Adrenal gland (tissue), 12 donors: Measurements from ENCODE around the gene MPL. TPM values are rescaled to one million over a fixed set of nuclear protein-coding genes. Genes with fewer than 3 reads are reported as not detected.

Experiments used
- DNase-seq, 7 donors: peaks; one replicate each; pipeline ENCODE4 v3.0.0-alpha.2; 2019 to 2020
- H3K27ac ChIP-seq, 5 donors: fragments of 200-600 bp; sonication (generic) in 4 of 5; 1 replicate in 3 of 5; 2 replicates in 2 of 5; pipeline versions ENCODE4 v1.5.1 to v1.8.0; 2016 to 2020; ENCODE audit warnings: mild to moderate bottlenecking in 1 of 5
- H3K27me3 ChIP-seq: fragments of 200-600 bp; 2 replicates; pipeline ENCODE4 v1.8.0; 2021
- H3K36me3 ChIP-seq, 2 donors: fragments of 200-600 bp; replicated peaks in 1 of 2; 1 replicate in 1 of 2; 2 replicates in 1 of 2; pipeline versions ENCODE4 v1.5.1 to v1.8.0; 2018 to 2022
- H3K4me1 ChIP-seq, 2 donors: fragments of 200-600 bp; replicated peaks in 1 of 2; 1 replicate in 1 of 2; 2 replicates in 1 of 2; pipeline versions ENCODE4 v1.5.1 to v1.8.0; 2018 to 2021
- H3K4me3 ChIP-seq, 4 donors: fragments of 200-600 bp; sonication (generic) in 3 of 4; one replicate each; pipeline ENCODE4 v1.5.1; 2016 to 2018
- H3K9me3 ChIP-seq, 3 donors: fragments of 200-600 bp; sonication (generic) in 1 of 3; replicated peaks in 1 of 3; 1 replicate in 2 of 3; 2 replicates in 1 of 3; pipeline versions ENCODE4 v1.5.1 to v1.8.0; 2016 to 2021
- CTCF ChIP-seq, 6 experiments: fragments of 450-650 bp in 4 of 6; fragments of 200-600 bp in 2 of 6; sonication (generic) in 1 of 6; IDR thresholded peaks; 1 replicate in 5 of 6; 2 replicates in 1 of 6; pipeline versions ENCODE4 v1.5.1 to v1.8.0; 2016 to 2021; ENCODE audit warnings: antibody characterized with exemption in 6 of 6, mild to moderate bottlenecking in 2 of 6, moderate library complexity in 1 of 6
- POLR2A ChIP-seq, 2 donors: fragments of 450-650 bp; IDR thresholded peaks; one replicate each; pipeline ENCODE4 v1.6.1; 2017; ENCODE audit warnings: antibody characterized with exemption in 2 of 2, mild to moderate bottlenecking in 2 of 2, moderate library complexity in 1 of 2
- WGBS, 4 donors: extraction: QIAGEN DNeasy Blood & Tissue Kit in 2 of 4; methylation state at CpG; one replicate each; pipeline versions ENCODE4 v1.1.5 to v1.1.7; 2013 to 2017; 5-methylcytosine and 5-hydroxymethylcytosine counted together
- intact Hi-C, 2 donors: fragments of 100-400 bp; cut with DNase I; formaldehyde crosslinking; loops; one replicate each; pipeline versions ENCODE4 v1.14.1 to v1.15.0; 2022 to 2023
- polyA plus RNA-seq, 3 donors: library from polyadenylated mRNA; stranded (reverse); fragments of 200-250 nt in 2 of 3; fragments of 350-450 nt in 1 of 3; fragmentation: Illumina TruSeq in 1 of 3; extraction: RNeasy Lipid Tissue Mini Kit (QIAGEN cat#74804) in 1 of 3; gene quantifications; one replicate each; pipeline ENCODE4 v1.2.3, GENCODE V29; 2013 to 2014
- total RNA-seq, 9 donors: library from RNA; depleted of rRNA in 4 of 9; stranded (reverse); fragments of >200 nt in 4 of 9; fragments of 120-200 nt in 1 of 9; fragmentation: NEBNext Ultra II Directional in 1 of 9; extraction: Animal tissue kit (Norgen Biotek cat#: 25700) in 1 of 9; gene quantifications; one replicate each; pipeline versions ENCODE4 v1.1.0 to v1.2.4, GENCODE V29; 2013 to 2023
- donor health status: healthy with polysubstance abuse.
- donor health status: Bipolar disorder and iron deficiency.
- donor health status: DM: yes; HTN: yes; CAD: no.
- donor health status: DM: no; HTN: no; CAD: no.
- donor health status: DM: no; HTN: no; CAD: no.
- donor health status: DM: yes; HTN: yes; CAD: no.

Gene MPL
- total and polyA plus RNA-seq, 12 donors, result 0.11 to 0.61 (median 0.31) TPM; not detected in 6

GRCh38 chr1:43339584-43340232 lies 2.1 kb downstream of the MPL start:
- intact Hi-C loops, result no loop called here
- 88 to 100% (median 96%) methylated on average over 3 to 6 of the region's 6 CpGs for WGBS, 4 donors
- no peak overlapping the region for H3K27ac ChIP-seq
- peaks cover 0 to 7% of the 10 kb centered on the region in 2 donors for H3K4me1 ChIP-seq
- no peaks in the 10 kb centered on the region for H3K9me3 ChIP-seq
- TF ChIP-seq CTCF (IDR thresholded peaks at IDR 0.05) (no peak), POLR2A (IDR thresholded peaks at IDR 0.05) (no peak)
- no peaks in the 10 kb centered on the region for H3K27me3 ChIP-seq
- H3K4me3 ChIP-seq, result no peak overlapping the region
- no peaks in the 10 kb centered on the region for H3K36me3 ChIP-seq
- DNase-seq, result no peak

DNA sequence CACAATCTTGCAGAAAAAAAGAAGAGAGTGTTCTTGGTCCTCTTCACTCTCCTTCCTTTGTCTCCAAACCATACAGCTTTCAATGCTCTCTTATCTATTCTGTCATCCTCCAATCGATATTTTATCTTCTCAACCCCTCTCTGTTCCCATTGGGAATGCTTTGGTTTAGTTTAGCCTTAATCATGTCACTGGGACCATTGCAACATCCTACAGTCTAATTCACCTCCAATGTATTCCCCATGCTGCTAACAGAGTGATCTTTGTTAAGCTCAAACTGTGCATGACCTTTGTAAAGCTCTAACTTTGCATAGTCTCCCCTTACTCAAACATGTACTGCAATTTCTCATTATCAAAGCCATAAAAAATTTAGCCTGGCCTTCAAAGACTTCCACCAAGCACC lies 2.9 kb downstream of the MPL start:
- peaks cover 2 to 13% of the 10 kb centered on the region in 2 donors for H3K4me1 ChIP-seq
- intact Hi-C loops, result no loop called here

GRCh38 chr1:43344267-43344850 lies 6.7 kb downstream of the MPL start:
- TF ChIP-seq CTCF (IDR thresholded peaks at IDR 0.05) (no peak), POLR2A (IDR thresholded peaks at IDR 0.05) (no peak)
- Histone ChIP-seq H3K4me1 (peaks cover 3 to 14% of the 10 kb centered on the region in 2 donors), H3K9me3 (no peaks in the 10 kb centered on the region), H3K4me3 (no peak overlapping the region), H3K36me3 (no peaks in the 10 kb centered on the region), H3K27ac (no peak overlapping the region), H3K27me3 (no peaks in the 10 kb centered on the region)
- 51 to 60% (median 57%) methylated on average over 4 of the region's 4 CpGs for WGBS, 4 donors
- DNase-seq, result no peak
- intact Hi-C loops, result no loop called here

More for the DNA sequence above, 2.9 kb downstream of the MPL start:
- no peak for DNase-seq
- TF ChIP-seq POLR2A (IDR thresholded peaks at IDR 0.05), result no peak
- no peak overlapping the region for H3K4me3 ChIP-seq
- H3K27me3 ChIP-seq, result no peaks in the 10 kb centered on the region
- 48 to 80% (median 63%) methylated on average over 1 of the region's 1 CpG for WGBS, 4 donors
- H3K27ac ChIP-seq, result no peak overlapping the region
- H3K36me3 ChIP-seq, result no peaks in the 10 kb centered on the region
- no peaks in the 10 kb centered on the region for H3K9me3 ChIP-seq

GRCh38 chr1:43345120-43345519 lies 7.5 kb downstream of the MPL start:
- Histone ChIP-seq H3K4me1 (peaks cover 3 to 20% of the 10 kb centered on the region in 2 donors), H3K27me3 (no peaks in the 10 kb centered on the region), H3K9me3 (no peaks in the 10 kb centered on the region), H3K27ac (peak overlapping the region in 2 of 5 donors; percentile 22 to 51), H3K4me3 (no peak overlapping the region), H3K36me3 (no peaks in the 10 kb centered on the region)
- peak in 4 of 7 donors; percentile 38 to 61 (median 43) for DNase-seq
- 31 to 52% (median 37%) methylated on average over 3 of the region's 3 CpGs for WGBS, 4 donors
- TF ChIP-seq POLR2A (IDR thresholded peaks at IDR 0.05) (no peak), CTCF (IDR thresholded peaks at IDR 0.05) (no peak)
- intact Hi-C loops, result no loop called here
